Iris pigment epithelial cell (primary cell): Measurements from ENCODE around the gene CLN6.
"Not testable (repeated sequence)": the region's sequence is repeated elsewhere in the genome, so short reads cannot be mapped to it uniquely, and the experiment has no call there.

ENCODE experiments used
- DNase-seq: peaks from one replicate; pipeline ENCODE4 v3.0.0-alpha.2; 2011; ENCODE audit warnings: low read depth

The CLN6 gene

GRCh38 chr15:68188647-68189046 lies 40.9 kb downstream of the CLN6 start:
- no peak for DNase-seq

GRCh38 chr15:68187559-68187958 lies 42.0 kb downstream of the CLN6 start:
- DNase-seq: peak; percentile 87

GRCh38 chr15:68186671-68187397 lies 42.7 kb downstream of the CLN6 start:
- DNase-seq: peak; percentile 89

- DNase-seq: no peak
These were observed 44.7 kb downstream of the CLN6 start for GRCh38 chr15:68184616-68185480.

GRCh38 chr15:68183616-68184315 lies 45.8 kb downstream of the CLN6 start:
- peak; percentile 74 for DNase-seq

- peak; percentile 77 for DNase-seq
These were observed 51.8 kb downstream of the CLN6 start for GRCh38 chr15:68177742-68178141.

- peak; percentile 24 for DNase-seq
These were observed 52.9 kb downstream of the CLN6 start for GRCh38 chr15:68176601-68177000.

- DNase-seq: no peak
These were observed 54.0 kb downstream of the CLN6 start for GRCh38 chr15:68175526-68175925.

- DNase-seq: no peak
These were observed 56.4 kb downstream of the CLN6 start for GRCh38 chr15:68173119-68173518.

GRCh38 chr15:68172037-68172436 lies 57.5 kb downstream of the CLN6 start:
- not testable (repeated sequence) for DNase-seq

- no peak for DNase-seq
These were observed 62.7 kb downstream of the CLN6 start for GRCh38 chr15:68166847-68167246.

GRCh38 chr15:68163191-68163590 lies 66.3 kb downstream of the CLN6 start:
- DNase-seq: no peak

- peak; percentile 47 for DNase-seq
These were observed 71.4 kb downstream of the CLN6 start for GRCh38 chr15:68158046-68158628.

- no peak for DNase-seq
These were observed 72.5 kb downstream of the CLN6 start for GRCh38 chr15:68157074-68157473.
